ENCODE data around the gene THADA. TPM values are rescaled to one million over a fixed set of nuclear protein-coding genes. Genes with fewer than 3 reads are reported as not detected.

Gene THADA
- total RNA-seq, 4 donors from 2014 or later = 49.9 to 90.2 (median 65.2) TPM

GRCh38 chr2:43469094-43469493, 126.7 kb downstream of the THADA start:
- H3K36me3 ChIP-seq = no peaks in the 10 kb centered on the region
- WGBS, 2 donors = 49 to 54% methylated on average over 3 of the region's 3 CpGs
- TF ChIP-seq CTCF (IDR thresholded peaks at IDR 0.05) (no peak), POLR2A (IDR thresholded peaks at IDR 0.05) (no peak)
- H3K4me3 ChIP-seq (replicated peaks in 1 of 3) = no peak overlapping the region
- no peaks in the 10 kb centered on the region for H3K9me3 ChIP-seq
- DNase-seq = no peak
- peak overlapping the region in 2 of 3 donors; percentile 51 to 69 for H3K27ac ChIP-seq
- H3K27me3 ChIP-seq = no peaks in the 10 kb centered on the region
- intact Hi-C loops (cut with DNase I) = no loop called here
- peaks cover 36 to 45% of the 10 kb centered on the region in 2 donors for H3K4me1 ChIP-seq

GRCh38 chr2:43467891-43468290, 127.9 kb downstream of the THADA start:
- no peak for DNase-seq
- Histone ChIP-seq H3K27me3 (no peaks in the 10 kb centered on the region), H3K9me3 (no peaks in the 10 kb centered on the region), H3K4me1 (peaks cover 47 to 49% of the 10 kb centered on the region in 2 donors), H3K36me3 (no peaks in the 10 kb centered on the region), H3K27ac (peak overlapping the region; percentile 13 to 69 (median 37)), H3K4me3 (replicated peaks in 1 of 3) (no peak overlapping the region)
- intact Hi-C loops (cut with DNase I) = no loop called here
- TF ChIP-seq CTCF (IDR thresholded peaks at IDR 0.05) = no peak
- no peak for TF ChIP-seq POLR2A (IDR thresholded peaks at IDR 0.05)
- WGBS, 2 donors = 73 to 78% methylated on average over 3 of the region's 3 CpGs

- Histone ChIP-seq H3K4me3 (replicated peaks in 1 of 3) (no peak overlapping the region), H3K36me3 (no peaks in the 10 kb centered on the region), H3K9me3 (no peaks in the 10 kb centered on the region), H3K27me3 (no peaks in the 10 kb centered on the region), H3K27ac (peak overlapping the region; percentile 78 to 88 (median 80)), H3K4me1 (peaks cover 72 to 75% of the 10 kb centered on the region in 2 donors)
- WGBS, 2 donors = 22 to 45% methylated on average over 2 of the region's 2 CpGs
- DNase-seq = peak; percentile 69 to 78
- intact Hi-C loops (cut with DNase I) = no loop called here
- TF ChIP-seq CTCF (IDR thresholded peaks at IDR 0.05) (no peak), POLR2A (IDR thresholded peaks at IDR 0.05) (peak in 1 of 2 donors; percentile 21)
Observed at GRCh38 chr2:43465234-43465633, 130.6 kb downstream of the THADA start.

GRCh38 chr2:43464590-43464989, 131.2 kb downstream of the THADA start:
- H3K4me3 ChIP-seq (replicated peaks in 1 of 3) = no peak overlapping the region
- peak; percentile 60 to 61 for DNase-seq
- H3K9me3 ChIP-seq = no peaks in the 10 kb centered on the region
- no peaks in the 10 kb centered on the region for H3K36me3 ChIP-seq
- intact Hi-C loops (cut with DNase I) = no loop called here
- H3K27me3 ChIP-seq = no peaks in the 10 kb centered on the region
- peaks cover 73 to 76% of the 10 kb centered on the region in 2 donors for H3K4me1 ChIP-seq
- 20 to 25% methylated on average over 7 of the region's 7 CpGs for WGBS, 2 donors
- peak overlapping the region; percentile 78 to 88 (median 80) for H3K27ac ChIP-seq
- peak in 1 of 2 donors; percentile 13 for TF ChIP-seq POLR2A (IDR thresholded peaks at IDR 0.05)
- TF ChIP-seq CTCF (IDR thresholded peaks at IDR 0.05) = no peak

GRCh38 chr2:43462866-43463641, 132.8 kb downstream of the THADA start:
- intact Hi-C loops (cut with DNase I) = no loop called here
- Histone ChIP-seq H3K36me3 (no peaks in the 10 kb centered on the region), H3K4me1 (peaks cover 73 to 76% of the 10 kb centered on the region in 2 donors), H3K27me3 (no peaks in the 10 kb centered on the region), H3K27ac (peak overlapping the region; percentile 78 to 88 (median 80)), H3K4me3 (replicated peaks in 1 of 3) (no peak overlapping the region), H3K9me3 (no peaks in the 10 kb centered on the region)
- WGBS, 2 donors = 24 to 34% methylated on average over 4 of the region's 4 CpGs
- TF ChIP-seq CTCF (IDR thresholded peaks at IDR 0.05) (no peak), POLR2A (IDR thresholded peaks at IDR 0.05) (no peak)
- DNase-seq = peak in 1 of 2 donors; percentile 27

Data from thyroid gland (tissue), 4 donors.